Measurements from ENCODE around the gene AP3D1.
A peak's percentile ranks its signal among the peaks of the same experiment; 100 is the strongest.
"Not testable (repeated sequence)": the region's sequence is repeated elsewhere in the genome, so short reads cannot be mapped to it uniquely, and the experiment has no call there.

The AP3D1 gene

GRCh38 chr19:2149980-2150793 is 1.2 kb downstream of the AP3D1 start:
- peak; percentile 41 for DNase-seq (ENCODE audit: low spot score)

DNA sequence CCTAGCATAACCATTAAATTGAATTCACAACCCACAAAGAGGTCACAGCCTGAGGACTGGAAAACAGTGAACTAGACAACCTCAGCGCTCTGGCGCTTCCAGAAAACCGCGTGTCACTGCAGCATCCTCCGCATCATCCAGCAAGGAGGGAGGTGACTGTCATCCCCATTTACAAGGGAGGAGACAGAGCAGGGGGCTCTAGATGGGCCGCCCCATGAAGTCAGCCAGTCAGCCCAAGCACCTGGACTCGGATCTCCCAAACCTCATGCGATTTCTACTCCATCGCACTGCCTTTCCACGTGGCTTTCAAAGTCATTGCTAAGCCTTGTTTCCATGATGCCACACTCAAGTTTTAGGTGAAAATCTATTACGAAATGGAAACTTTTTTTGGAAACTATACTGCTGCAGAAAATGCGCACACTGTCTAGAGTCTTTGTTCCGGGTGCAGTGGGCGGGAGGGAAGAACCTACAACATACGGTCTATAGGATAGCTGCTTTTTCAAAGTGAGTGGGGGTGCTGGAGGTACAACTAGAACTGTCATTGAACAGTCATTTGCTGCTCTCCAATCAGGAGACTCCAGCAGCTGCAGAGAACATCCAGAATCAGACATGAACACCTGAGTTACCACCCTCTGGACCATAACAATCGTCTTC is 2.8 kb downstream of the AP3D1 start:
- DNase-seq (ENCODE audit: low spot score), result no peak

GRCh38 chr19:2145831-2146241 is 5.5 kb downstream of the AP3D1 start:
- no peak for DNase-seq (ENCODE audit: low spot score)

- DNase-seq (ENCODE audit: low spot score), result no peak
These were observed 7.2 kb downstream of the AP3D1 start for GRCh38 chr19:2144190-2144589.

- no peak for DNase-seq (ENCODE audit: low spot score)
These were observed 9.1 kb downstream of the AP3D1 start for GRCh38 chr19:2142173-2142829.

DNA sequence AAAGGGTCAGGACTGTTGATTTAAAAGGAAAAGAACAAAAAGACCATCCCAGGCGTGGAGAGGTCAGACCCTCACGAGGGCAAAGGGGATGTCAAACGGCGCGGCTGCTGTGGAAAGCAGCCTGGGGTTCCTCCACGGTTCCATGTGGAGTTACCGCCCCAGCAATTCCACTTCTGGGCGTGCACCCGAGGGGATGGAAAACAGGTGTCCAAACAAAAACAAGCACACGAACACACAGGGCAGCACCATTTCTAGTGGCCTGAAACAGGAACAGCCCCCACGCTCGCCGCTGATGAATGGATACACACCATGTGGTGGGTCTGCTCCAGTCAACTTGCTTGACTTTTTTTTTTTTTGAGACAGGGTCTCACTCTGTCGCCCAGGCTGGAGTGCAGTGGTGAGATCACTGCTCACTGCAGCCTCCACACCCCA is 11.2 kb downstream of the AP3D1 start:
- no peak for DNase-seq (ENCODE audit: low spot score)

GRCh38 chr19:2139385-2140137 is 11.8 kb downstream of the AP3D1 start:
- DNase-seq (ENCODE audit: low spot score), result no peak

- no peak for DNase-seq (ENCODE audit: low spot score)
These were observed 13.2 kb downstream of the AP3D1 start for GRCh38 chr19:2138061-2138728.

DNA sequence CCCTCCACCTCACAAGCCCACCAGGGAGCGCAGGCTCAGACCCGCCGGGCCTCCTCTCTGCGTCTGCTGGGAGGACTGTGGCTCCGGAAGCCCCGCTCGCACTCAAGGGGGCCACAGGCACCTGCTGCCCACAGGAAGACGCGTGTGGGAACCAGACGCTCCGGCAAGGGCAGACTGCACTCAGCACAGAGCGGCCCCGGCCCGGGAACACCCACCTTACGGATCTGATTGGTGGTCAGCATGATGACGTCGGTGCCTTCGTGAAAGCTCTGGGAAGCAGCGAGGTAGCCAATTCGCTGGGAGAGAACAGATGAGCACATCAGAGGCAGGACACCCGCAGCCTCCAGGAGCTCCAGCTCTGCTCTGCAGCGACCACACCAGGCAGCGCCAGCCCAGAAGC is 14.6 kb downstream of the AP3D1 start:
- no peak for DNase-seq (ENCODE audit: low spot score)

DNA sequence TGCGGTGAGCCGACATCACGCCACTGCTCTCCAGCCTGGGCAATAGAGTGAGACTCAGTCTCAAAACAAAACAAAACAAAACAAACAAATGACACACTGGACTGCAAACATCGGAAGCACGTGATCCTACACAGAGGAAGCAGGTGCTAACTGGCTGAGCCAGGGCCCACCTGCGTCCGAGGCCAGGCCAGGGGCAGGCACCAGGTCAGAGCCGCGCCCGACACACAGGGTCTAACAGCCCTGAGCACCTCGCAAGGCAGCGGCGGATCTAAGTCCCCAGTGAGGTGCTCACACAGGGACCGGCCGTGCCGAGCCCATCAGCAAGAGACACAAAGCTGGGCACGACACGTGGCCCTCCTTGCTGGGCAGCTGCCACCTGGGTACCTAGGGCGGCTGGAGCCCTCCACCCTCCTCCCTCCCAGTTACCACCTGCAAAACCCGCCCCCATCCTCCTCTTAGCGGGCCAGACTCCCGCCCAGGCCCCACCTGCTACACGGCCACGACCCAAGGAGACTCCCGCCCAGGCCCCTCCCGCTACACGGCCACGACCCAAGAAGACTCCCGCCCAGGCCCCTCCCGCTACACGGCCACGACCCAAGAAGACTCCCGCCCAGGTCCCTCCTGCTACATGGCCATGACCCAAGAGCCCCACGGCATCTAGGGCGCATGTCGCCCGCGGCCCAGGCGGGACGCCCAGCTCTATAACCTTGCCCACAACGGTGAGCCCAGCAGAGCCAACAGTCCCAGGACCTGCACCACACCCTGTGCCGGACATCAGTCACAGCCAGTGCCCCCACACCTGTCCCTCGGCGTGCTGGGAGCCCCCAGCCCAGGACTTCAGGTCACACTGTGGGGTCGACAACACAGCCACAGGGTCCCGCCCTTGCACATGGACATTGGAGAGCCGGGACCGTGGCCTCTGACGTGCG is 15.6 kb downstream of the AP3D1 start:
- DNase-seq (ENCODE audit: low spot score), result no peak

DNA sequence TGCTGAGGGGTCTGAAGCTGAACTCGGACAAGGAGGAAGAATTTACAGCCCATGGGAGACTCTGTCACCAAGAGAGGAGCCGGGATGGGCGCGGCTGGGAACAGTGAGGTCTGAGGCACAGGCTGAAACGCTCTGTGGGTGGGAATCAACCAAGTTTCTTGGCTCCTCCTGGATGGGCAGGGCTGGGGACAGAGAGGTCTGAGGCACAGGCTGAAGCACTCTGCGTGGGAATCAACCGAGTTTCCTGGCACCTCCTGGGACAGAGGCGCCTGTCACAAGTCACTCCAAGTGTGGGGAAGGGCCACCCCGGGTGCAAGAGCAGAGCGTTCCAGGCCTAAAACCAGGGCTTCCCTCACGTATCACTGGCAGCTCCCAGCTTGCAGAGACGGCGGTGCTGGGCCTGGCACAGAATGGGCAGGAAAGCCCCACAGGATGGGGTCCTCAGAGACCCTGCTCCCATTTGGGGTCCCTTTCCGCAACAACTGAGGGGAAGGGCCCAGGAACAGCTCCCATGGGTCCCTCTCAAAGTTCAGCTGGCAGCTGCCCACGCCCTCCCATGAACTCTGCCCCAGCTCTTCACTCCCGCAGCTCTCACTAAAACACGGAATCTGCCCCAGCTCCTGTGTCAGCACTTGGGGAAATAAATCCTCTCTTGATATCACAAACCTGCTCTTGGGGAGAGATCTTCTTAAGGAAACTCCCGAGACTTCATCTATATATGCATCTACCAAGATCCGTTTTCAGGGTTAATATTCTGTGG is 18.5 kb downstream of the AP3D1 start:
- no peak for DNase-seq (ENCODE audit: low spot score)

DNA sequence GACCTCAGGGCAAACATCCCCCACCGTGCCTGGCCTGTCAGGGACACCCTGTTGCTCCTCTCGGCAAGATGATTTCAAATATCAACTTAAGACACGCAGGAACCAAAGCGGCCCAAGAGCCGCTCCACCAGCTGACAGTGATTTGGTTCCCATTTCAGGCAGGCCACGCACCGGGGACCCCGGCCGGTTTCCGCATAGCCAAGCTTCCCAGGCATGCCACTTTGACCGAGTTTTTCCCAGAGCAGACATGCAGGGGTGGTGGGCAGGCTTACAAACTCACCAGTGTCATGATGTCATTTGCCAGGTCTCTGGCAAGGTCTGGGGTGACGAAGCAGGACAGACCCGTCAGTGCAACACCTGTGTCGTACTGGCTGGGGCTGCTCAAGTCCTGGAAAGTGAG is 19.2 kb downstream of the AP3D1 start:
- no peak for DNase-seq (ENCODE audit: low spot score)

DNA sequence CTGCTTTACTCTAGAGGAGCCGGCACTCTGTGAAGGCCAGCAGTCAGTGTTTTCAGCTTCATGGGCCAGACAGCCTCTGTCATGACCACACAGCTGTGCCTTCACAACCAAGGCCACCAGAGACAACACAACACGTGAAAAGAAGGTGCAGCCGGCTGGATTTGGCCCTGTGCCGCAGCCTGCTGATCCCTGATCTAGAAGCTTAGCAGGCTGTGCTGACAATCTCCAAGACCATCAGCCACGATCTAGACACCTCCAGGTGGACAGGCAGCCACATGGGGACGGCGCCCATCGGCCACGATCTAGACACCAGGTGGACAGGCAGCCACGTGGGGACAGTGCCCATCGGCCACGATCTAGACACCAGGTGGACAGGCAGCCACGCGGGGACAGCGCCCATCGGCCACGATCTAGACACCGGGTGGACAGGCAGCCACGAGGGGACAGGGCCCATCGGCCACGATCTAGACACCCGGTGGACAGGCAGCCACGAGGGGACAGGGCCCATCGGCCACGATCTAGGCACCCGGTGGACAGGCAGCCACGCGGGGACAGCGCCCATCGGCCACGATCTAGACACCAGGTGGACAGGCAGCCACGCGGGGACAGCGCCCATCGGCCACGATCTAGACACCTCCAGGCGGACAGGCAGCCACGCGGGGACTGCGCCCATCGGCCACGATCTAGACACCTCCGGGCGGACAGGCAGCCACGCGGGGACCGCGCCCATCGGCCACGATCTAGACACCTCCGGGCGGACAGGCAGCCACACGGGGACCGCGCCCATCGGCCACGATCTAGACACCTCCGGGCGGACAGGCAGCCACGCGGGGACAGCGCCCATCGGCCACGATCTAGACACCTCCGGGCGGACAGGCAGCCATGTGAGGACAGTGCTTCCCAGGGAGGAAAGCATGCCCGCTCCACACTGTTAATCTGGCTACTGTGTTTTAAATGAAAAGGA is 20.1 kb downstream of the AP3D1 start:
- not testable (repeated sequence) for DNase-seq (ENCODE audit: low spot score)

GRCh38 chr19:2129892-2130770 is 21.2 kb downstream of the AP3D1 start:
- no peak for DNase-seq (ENCODE audit: low spot score)

- DNase-seq (ENCODE audit: low spot score), result no peak
These were observed 21.9 kb downstream of the AP3D1 start for GRCh38 chr19:2129486-2129885.

GRCh38 chr19:2129022-2129421 is 22.3 kb downstream of the AP3D1 start:
- DNase-seq (ENCODE audit: low spot score), result no peak

DNA sequence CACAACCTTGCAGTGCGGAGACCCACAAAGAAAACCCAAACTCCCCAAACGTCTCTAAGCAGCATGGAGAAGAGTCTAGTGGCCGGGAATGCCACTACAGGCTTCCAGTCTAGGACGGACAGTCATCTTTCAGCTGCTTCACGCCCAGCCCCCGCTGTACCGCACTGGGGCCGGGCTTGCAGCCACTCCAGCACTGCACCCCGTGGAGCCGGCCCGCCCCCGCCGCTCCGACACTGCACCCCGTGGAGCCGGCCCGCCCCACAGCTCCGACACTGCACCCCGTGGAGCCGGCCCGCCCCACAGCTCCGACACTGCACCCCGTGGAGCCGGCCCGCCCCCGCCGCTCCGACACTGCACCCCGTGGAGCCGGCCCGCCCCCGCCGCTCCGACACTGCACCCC is 23.1 kb downstream of the AP3D1 start:
- DNase-seq (ENCODE audit: low spot score), result not testable (repeated sequence)

DNA sequence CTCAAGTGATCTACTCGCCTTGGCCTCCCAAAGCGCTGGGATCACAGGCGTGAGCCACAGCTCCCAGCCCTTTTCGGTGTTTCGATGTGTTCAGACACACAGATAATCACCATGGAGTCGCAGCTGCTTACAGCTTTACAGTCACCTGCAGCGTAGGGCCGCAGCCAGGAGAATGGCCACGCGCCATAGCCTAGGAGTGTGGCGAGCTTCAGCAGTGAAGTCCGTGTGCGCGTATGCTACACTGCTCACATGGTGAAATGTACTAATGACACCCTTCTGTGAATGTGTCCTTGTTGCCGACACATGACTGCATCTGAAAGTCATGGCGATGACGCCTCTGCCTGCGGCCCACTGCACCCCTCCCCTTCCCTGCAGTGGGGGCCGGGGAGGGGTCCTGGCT is 23.6 kb downstream of the AP3D1 start:
- no peak for DNase-seq (ENCODE audit: low spot score)

Data from CD4-positive, alpha-beta T cell treated with Interleukin-2 at 100 ng/mL for 4 hours (primary cell).